Immature natural killer cell (primary cell): Measurements from ENCODE around the gene EVI2B. TPM values are rescaled to one million over a fixed set of nuclear protein-coding genes. Genes with fewer than 3 reads are reported as not detected.
"Not testable (repeated sequence)": the region's sequence is repeated elsewhere in the genome, so short reads cannot be mapped to it uniquely, and the experiment has no call there.

ENCODE experiments used
- DNase-seq, 3 donors: peaks; one replicate each; pipeline ENCODE4 v3.0.0; 2022; ENCODE audit warnings: mixed read lengths in 1 of 3
- H3K27ac Mint-ChIP-seq, 6 donors: one replicate each; pipeline ENCODE4 v1.8.0; 2020; ENCODE audit warnings: mixed read lengths in 6 of 6, mild to moderate bottlenecking in 5 of 6, inconsistent platforms in 4 of 6, moderate library complexity in 3 of 6
- H3K27me3 Mint-ChIP-seq, 3 donors: one replicate each; pipeline ENCODE4 v1.8.0; 2020 to 2021; ENCODE audit warnings: low read depth in 3 of 3, mild to moderate bottlenecking in 3 of 3, mixed read lengths in 3 of 3, moderate library complexity in 3 of 3, inconsistent platforms in 1 of 3
- H3K36me3 Mint-ChIP-seq, 3 donors: one replicate each; pipeline ENCODE4 v1.8.0; 2020; ENCODE audit warnings: mixed read lengths in 3 of 3, inconsistent platforms in 2 of 3, mild to moderate bottlenecking in 2 of 3
- H3K4me1 Mint-ChIP-seq, 2 donors: one replicate each; pipeline ENCODE4 v1.8.0; 2020; ENCODE audit warnings: inconsistent platforms in 2 of 2, mild to moderate bottlenecking in 2 of 2, mixed read lengths in 2 of 2, moderate library complexity in 1 of 2
- H3K4me3 Mint-ChIP-seq, 5 donors: one replicate each; pipeline ENCODE4 v1.8.0; 2020; ENCODE audit warnings: mild to moderate bottlenecking in 5 of 5, mixed read lengths in 5 of 5, inconsistent platforms in 3 of 5, moderate library complexity in 3 of 5
- H3K9me3 Mint-ChIP-seq, 6 donors: one replicate each; pipeline ENCODE4 v1.8.0; 2020; ENCODE audit warnings: mild to moderate bottlenecking in 6 of 6, mixed read lengths in 6 of 6, inconsistent platforms in 4 of 6, moderate library complexity in 3 of 6
- polyA plus RNA-seq, 3 donors: library from polyadenylated mRNA; unstranded; fragments of 300-500 nt; fragmentation: Illumina TruSeq; gene quantifications; one replicate each; pipeline ENCODE4 v1.2.3, GENCODE V29; 2021

The EVI2B gene
- polyA plus RNA-seq, 3 donors from 2014 or later: 43.4 to 78.4 (median 66.4) TPM

GRCh38 chr17:31307640-31308039, 6.2 kb downstream of the EVI2B start:
- Mint-ChIP-seq H3K4me1 (peaks cover 72 to 81% of the 10 kb centered on the region in 2 donors), H3K4me3 (peak overlapping the region; percentile 89 to 96 (median 89)), H3K9me3 (no peaks in the 10 kb centered on the region), H3K36me3 (peaks cover 18 to 39% (median 22%) of the 10 kb centered on the region in 3 donors), H3K27me3 (peaks cover 0 to 7% (median 3%) of the 10 kb centered on the region in 3 donors), H3K27ac (peak overlapping the region; percentile 91 to 98 (median 96))
- no peak for DNase-seq

DNA sequence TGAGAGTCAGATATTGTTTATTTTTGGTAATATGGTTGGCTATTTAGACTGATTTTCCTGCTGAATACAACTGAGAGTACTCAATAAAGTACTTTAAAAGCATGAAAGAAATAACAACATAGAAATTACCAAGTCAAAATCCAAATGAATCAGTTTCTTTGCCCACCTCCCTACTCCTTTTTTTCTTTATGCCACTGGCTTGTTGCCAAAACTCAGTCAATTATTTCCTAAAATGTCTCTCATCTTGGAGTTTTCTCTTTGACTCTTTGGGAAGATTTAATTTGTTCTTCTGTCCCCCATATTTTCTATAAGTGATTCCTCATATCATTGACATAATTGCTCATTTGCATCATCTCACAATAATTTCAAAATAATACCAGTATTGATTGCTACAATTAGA, 14.2 kb downstream of the EVI2B start:
- no peaks in the 10 kb centered on the region for H3K9me3 Mint-ChIP-seq
- H3K36me3 Mint-ChIP-seq: peaks cover 7 to 27% (median 18%) of the 10 kb centered on the region in 3 donors
- peak overlapping the region in 1 of 6 donors; percentile 34 for H3K27ac Mint-ChIP-seq
- peaks cover 0 to 2% (median 1%) of the 10 kb centered on the region in 3 donors for H3K27me3 Mint-ChIP-seq
- H3K4me1 Mint-ChIP-seq: peaks cover 9 to 20% of the 10 kb centered on the region in 2 donors
- H3K4me3 Mint-ChIP-seq: no peak overlapping the region
- DNase-seq: no peak

- Mint-ChIP-seq H3K4me1 (peaks cover 3 to 14% of the 10 kb centered on the region in 2 donors), H3K27ac (peak within 1 kb of the TSS in 1 of 6 donors; percentile 44), H3K36me3 (peaks cover 0 to 6% (median 0%) of the 10 kb centered on the region in 3 donors), H3K4me3 (no peak within 1 kb of the TSS), H3K27me3 (peaks cover 0 to 2% (median 0%) of the 10 kb centered on the region in 3 donors), H3K9me3 (no peaks in the 10 kb centered on the region)
- DNase-seq: no peak
Observed at GRCh38 chr17:31297090-31297489, 16.8 kb downstream of the EVI2B start, which contains the start of gene OMG. OMG (minus strand) TSS chr17:31297239; CDS start chr17:31296331, 908 bp downstream.

DNA sequence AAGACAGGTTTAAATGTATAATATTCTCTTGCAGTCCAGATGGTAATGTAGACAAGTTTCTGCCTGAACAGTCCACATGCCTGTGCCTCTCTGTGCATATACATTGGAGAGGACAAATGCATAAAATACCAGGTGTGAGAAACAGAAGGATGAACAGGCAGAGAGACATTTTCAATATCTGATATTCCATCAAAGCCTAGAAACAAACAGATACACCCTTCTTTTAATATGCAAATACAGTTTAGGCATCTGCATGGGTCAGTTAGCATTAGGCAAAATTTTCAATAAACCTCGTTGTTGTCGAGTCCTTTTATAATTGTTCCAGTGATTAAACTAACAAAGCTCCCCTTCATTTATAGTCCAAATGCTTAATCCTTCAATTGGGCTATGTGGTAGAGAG, 17.7 kb downstream of the EVI2B start:
- peaks cover 0 to 2% (median 0%) of the 10 kb centered on the region in 3 donors for H3K27me3 Mint-ChIP-seq
- DNase-seq: no peak
- peaks cover 0 to 6% (median 0%) of the 10 kb centered on the region in 3 donors for H3K36me3 Mint-ChIP-seq
- H3K27ac Mint-ChIP-seq: no peak overlapping the region
- H3K9me3 Mint-ChIP-seq: no peaks in the 10 kb centered on the region
- peaks cover 0 to 10% of the 10 kb centered on the region in 2 donors for H3K4me1 Mint-ChIP-seq
- no peak overlapping the region for H3K4me3 Mint-ChIP-seq

- H3K4me3 Mint-ChIP-seq: no peak overlapping the region
- H3K36me3 Mint-ChIP-seq: peaks cover 0 to 6% (median 0%) of the 10 kb centered on the region in 3 donors
- H3K27me3 Mint-ChIP-seq: peaks cover 0 to 2% (median 0%) of the 10 kb centered on the region in 3 donors
- no peak overlapping the region for H3K27ac Mint-ChIP-seq
- no peak for DNase-seq
- peaks cover under 1 to 9% of the 10 kb centered on the region in 2 donors for H3K4me1 Mint-ChIP-seq
- H3K9me3 Mint-ChIP-seq: no peaks in the 10 kb centered on the region
Observed at GRCh38 chr17:31295489-31295871, 18.4 kb downstream of the EVI2B start.

DNA sequence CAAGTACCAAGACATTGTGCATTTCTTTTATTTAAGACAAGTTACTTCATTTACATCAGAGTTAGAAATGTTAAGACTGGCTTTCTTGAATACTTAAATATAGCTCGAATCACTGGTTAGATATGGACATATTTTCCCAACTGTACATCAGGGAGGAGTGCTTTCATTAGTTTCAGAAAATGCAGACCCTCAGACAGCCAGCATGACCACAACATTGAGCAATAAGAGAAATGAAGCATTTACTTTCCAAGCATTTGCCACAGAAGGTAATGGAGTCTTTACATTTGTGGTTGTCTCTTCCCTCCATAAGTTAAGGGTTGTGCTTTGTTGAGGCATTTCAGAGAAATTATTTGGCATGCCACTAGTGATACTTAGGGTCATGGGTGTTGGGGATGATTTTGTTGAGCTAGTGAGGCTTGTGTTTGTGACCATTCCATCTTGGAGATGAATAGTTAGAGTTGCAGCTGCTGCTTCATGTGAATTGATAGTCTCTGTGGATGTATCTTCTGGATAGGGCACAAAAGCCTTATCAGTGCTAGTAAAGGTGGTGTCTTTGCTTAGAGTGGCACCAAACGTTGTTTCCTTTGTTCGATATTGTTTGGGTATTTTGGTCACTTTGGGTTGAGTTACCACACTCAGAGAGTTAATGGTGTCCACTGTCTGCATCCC, 18.9 kb downstream of the EVI2B start:
- H3K4me3 Mint-ChIP-seq: no peak overlapping the region
- no peak for DNase-seq
- peaks cover 4 to 9% of the 10 kb centered on the region in 2 donors for H3K4me1 Mint-ChIP-seq
- peaks cover 0 to 2% (median 0%) of the 10 kb centered on the region in 3 donors for H3K27me3 Mint-ChIP-seq
- H3K27ac Mint-ChIP-seq: no peak overlapping the region
- H3K9me3 Mint-ChIP-seq: no peaks in the 10 kb centered on the region
- H3K36me3 Mint-ChIP-seq: peaks cover 0 to 6% (median 0%) of the 10 kb centered on the region in 3 donors

DNA sequence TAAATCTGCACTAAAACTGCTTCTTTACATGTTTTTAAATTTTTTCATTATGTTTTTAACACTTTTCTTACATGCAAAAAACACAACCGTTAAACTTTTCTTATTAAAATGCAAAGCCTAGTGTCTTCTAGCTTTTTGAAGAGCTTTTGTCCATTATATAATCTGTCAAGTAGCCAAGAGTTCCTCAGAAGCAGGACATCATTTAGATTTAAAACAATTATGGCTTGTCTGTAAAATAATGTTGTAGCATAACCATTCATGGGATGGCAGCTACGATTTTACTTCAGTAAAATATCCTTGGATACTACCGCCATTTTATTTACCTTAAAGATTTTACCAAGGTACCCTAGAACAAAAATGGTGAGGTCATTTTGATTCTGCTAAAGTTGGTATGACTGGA, 19.6 kb downstream of the EVI2B start:
- Mint-ChIP-seq H3K36me3 (peaks cover 0 to 6% (median 0%) of the 10 kb centered on the region in 3 donors), H3K27ac (no peak overlapping the region), H3K4me1 (peaks cover 4 to 8% of the 10 kb centered on the region in 2 donors), H3K4me3 (no peak overlapping the region), H3K27me3 (peaks cover 0 to 2% (median 0%) of the 10 kb centered on the region in 3 donors), H3K9me3 (no peaks in the 10 kb centered on the region)
- DNase-seq: no peak

DNA sequence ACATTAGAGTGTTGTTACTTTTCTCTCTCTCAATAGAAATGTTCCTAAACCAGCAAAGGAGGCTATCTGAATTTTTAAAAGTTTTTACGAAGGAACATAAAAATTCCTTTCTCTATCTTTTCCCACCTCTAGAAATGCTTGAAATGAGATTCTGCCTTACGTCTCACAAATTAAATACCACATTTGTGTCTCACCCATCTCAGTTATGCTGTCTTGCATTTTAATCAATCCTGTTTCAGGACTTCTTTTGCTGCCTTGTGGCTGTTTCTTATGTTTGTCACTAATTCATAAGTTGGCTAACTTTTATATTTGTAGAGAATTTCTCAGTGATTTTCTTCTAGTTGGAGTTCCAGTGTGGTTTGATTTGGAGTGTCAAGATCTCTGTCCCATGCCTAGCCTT, 20.3 kb downstream of the EVI2B start:
- no peak overlapping the region for H3K27ac Mint-ChIP-seq
- H3K9me3 Mint-ChIP-seq: no peaks in the 10 kb centered on the region
- peaks cover 4 to 8% of the 10 kb centered on the region in 2 donors for H3K4me1 Mint-ChIP-seq
- no peak overlapping the region for H3K4me3 Mint-ChIP-seq
- H3K36me3 Mint-ChIP-seq: peaks cover 0 to 6% (median 5%) of the 10 kb centered on the region in 3 donors
- H3K27me3 Mint-ChIP-seq: peaks cover 0 to 2% (median 0%) of the 10 kb centered on the region in 3 donors
- no peak for DNase-seq

DNA sequence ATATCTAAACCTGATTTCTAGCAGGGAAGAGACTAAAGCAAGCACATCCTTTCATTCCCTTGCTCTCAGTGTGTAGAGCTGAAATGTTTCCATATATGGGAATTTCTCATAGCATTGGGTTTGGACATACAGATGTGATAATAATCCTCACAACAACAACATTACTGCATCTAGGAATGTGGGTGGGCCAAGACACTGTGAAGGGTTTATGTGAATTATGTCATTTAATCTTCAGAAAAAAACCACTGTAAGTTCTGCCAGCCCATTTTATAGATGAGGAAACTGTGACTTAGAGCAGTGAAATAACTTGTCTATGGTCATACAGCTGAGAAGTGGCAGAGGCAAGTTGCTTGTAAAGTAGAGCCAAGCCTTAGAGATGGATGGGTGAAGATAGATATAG, 22.0 kb downstream of the EVI2B start:
- no peaks in the 10 kb centered on the region for H3K9me3 Mint-ChIP-seq
- H3K27ac Mint-ChIP-seq: no peak overlapping the region
- H3K36me3 Mint-ChIP-seq: peaks cover 0 to 11% (median 10%) of the 10 kb centered on the region in 3 donors
- H3K4me3 Mint-ChIP-seq: no peak overlapping the region
- peaks cover 8 to 9% of the 10 kb centered on the region in 2 donors for H3K4me1 Mint-ChIP-seq
- no peak for DNase-seq
- H3K27me3 Mint-ChIP-seq: peaks cover 0 to 3% (median 0%) of the 10 kb centered on the region in 3 donors

DNA sequence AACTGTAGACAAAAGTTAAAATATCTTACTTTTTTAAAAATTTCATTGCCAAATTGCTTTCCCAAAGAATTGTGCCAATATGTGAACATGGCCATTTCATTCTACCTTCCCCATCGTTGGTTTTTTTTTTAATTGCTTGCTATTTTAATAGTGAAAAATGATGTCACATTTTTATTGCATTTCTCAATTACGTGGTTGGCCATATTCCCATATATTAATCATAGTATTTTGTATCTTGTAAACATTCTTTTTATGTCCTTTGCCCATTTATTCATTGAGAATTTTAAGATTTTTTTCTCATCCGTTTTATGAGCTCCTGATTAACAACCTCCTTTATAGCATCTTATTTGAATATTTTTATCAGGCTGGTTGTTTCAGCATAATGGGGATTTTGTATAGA, 24.1 kb downstream of the EVI2B start:
- H3K4me1 Mint-ChIP-seq: peaks cover 8 to 9% of the 10 kb centered on the region in 2 donors
- H3K36me3 Mint-ChIP-seq: peaks cover 0 to 10% (median 8%) of the 10 kb centered on the region in 3 donors
- H3K4me3 Mint-ChIP-seq: no peak overlapping the region
- H3K27ac Mint-ChIP-seq: peak overlapping the region in 1 of 6 donors; percentile 17
- no peaks in the 10 kb centered on the region for H3K9me3 Mint-ChIP-seq
- peaks cover 0 to 3% (median 0%) of the 10 kb centered on the region in 3 donors for H3K27me3 Mint-ChIP-seq
- no peak for DNase-seq

DNA sequence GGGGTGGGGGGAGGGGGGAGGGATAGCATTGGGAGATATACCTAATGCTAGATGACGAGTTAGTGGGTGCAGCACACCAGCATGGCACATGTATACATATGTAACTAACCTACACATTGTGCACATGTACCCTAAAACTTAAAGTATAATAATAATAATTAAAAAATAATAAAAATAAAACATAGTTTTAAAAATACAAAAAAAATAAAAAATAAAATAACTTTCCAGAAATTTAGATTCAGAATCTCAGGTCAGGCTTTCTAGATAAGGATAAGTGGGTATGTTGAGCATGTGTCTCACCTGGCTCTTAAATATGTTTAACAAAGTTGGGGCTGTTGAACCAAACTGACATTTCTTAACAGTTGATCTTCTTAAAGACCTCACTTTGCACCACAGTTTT, 25.9 kb downstream of the EVI2B start:
- Mint-ChIP-seq H3K27ac (peak overlapping the region in 1 of 6 donors; percentile 1), H3K36me3 (peaks cover 0 to 11% (median 8%) of the 10 kb centered on the region in 3 donors)
- H3K27me3 Mint-ChIP-seq, DNase-seq, H3K4me3 Mint-ChIP-seq, H3K9me3 Mint-ChIP-seq, H3K4me1 Mint-ChIP-seq: not testable (repeated sequence)

DNA sequence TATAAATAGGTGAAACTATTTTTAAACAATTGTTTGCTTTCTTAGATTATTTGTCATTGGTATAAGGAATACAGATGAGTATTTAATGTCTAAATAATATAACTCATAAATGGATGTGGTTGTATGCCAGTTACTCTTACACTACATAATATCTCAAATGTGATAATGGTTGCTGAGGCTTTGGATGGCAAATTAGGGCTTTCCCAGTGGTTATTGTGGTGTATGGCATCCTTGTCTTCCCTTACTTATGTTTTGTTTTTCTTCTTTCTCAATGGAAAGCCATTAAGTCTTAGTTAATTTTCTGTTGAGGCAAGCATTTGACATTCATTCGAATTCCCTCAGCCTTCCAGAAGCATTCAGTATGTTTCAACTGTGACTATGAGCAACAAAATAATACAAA, 27.3 kb downstream of the EVI2B start:
- Mint-ChIP-seq H3K27ac (no peak overlapping the region), H3K4me1 (peaks cover 8 to 9% of the 10 kb centered on the region in 2 donors), H3K4me3 (no peak overlapping the region), H3K9me3 (no peaks in the 10 kb centered on the region), H3K27me3 (peaks cover 0 to 3% (median 0%) of the 10 kb centered on the region in 3 donors), H3K36me3 (peaks cover 7 to 18% (median 14%) of the 10 kb centered on the region in 3 donors)
- no peak for DNase-seq

GRCh38 chr17:31283841-31284240, 30.0 kb downstream of the EVI2B start:
- DNase-seq: no peak
- Mint-ChIP-seq H3K4me1 (peaks cover 0 to 5% of the 10 kb centered on the region in 2 donors), H3K36me3 (peaks cover 13 to 18% (median 14%) of the 10 kb centered on the region in 3 donors), H3K9me3 (no peaks in the 10 kb centered on the region), H3K27ac (no peak overlapping the region), H3K4me3 (no peak overlapping the region), H3K27me3 (peaks cover 0 to 3% (median 0%) of the 10 kb centered on the region in 3 donors)

- Mint-ChIP-seq H3K36me3 (peaks cover 19 to 22% (median 20%) of the 10 kb centered on the region in 3 donors), H3K9me3 (no peaks in the 10 kb centered on the region), H3K4me1 (no peaks in the 10 kb centered on the region), H3K27me3 (peaks cover 0 to 3% (median 0%) of the 10 kb centered on the region in 3 donors), H3K27ac (no peak overlapping the region), H3K4me3 (no peak overlapping the region)
- DNase-seq: no peak
Observed at GRCh38 chr17:31281061-31281460, 32.8 kb downstream of the EVI2B start.
